NCI-H2196 (cell line): Measurements from ENCODE around the gene LMX1B.

Source experiments
- DNase-seq: peaks from one replicate; lab custom pipeline; 2025; ENCODE audit not compliant: unreplicated experiment; lab: John Stamatoyannopoulos, UW

LMX1B gene

GRCh38 chr9:126630458-126631237, 16.9 kb downstream of the LMX1B start:
- no peak for DNase-seq

- DNase-seq: no peak
These were observed 17.5 kb downstream of the LMX1B start for GRCh38 chr9:126631254-126631653.

GRCh38 chr9:126633881-126634558, 20.3 kb downstream of the LMX1B start:
- no peak for DNase-seq

- no peak for DNase-seq
These were observed 21.3 kb downstream of the LMX1B start for GRCh38 chr9:126635061-126635460.

GRCh38 chr9:126635661-126636439, 22.1 kb downstream of the LMX1B start:
- DNase-seq: no peak

GRCh38 chr9:126636983-126637798, 23.5 kb downstream of the LMX1B start:
- no peak for DNase-seq

- no peak for DNase-seq
These were observed 24.9 kb downstream of the LMX1B start for GRCh38 chr9:126638571-126639132.

GRCh38 chr9:126639318-126640000, 25.7 kb downstream of the LMX1B start:
- DNase-seq: no peak

GRCh38 chr9:126641118-126641851, 27.6 kb downstream of the LMX1B start:
- no peak for DNase-seq

- no peak for DNase-seq
These were observed 28.4 kb downstream of the LMX1B start for GRCh38 chr9:126642010-126642744.

GRCh38 chr9:126642839-126643238, 29.1 kb downstream of the LMX1B start:
- DNase-seq: no peak

GRCh38 chr9:126643945-126644527, 30.3 kb downstream of the LMX1B start:
- no peak for DNase-seq

GRCh38 chr9:126646162-126646561, 32.4 kb downstream of the LMX1B start:
- no peak for DNase-seq

- no peak for DNase-seq
These were observed 34.1 kb downstream of the LMX1B start for GRCh38 chr9:126647585-126648411.

GRCh38 chr9:126649477-126649876, 35.7 kb downstream of the LMX1B start:
- DNase-seq: no peak

GRCh38 chr9:126650404-126651341, 36.9 kb downstream of the LMX1B start:
- no peak for DNase-seq
